Neutrophil (primary cell): ENCODE data around the gene COPS7A.

Experiments used
- H3K27ac ChIP-seq: fragments of 200-600 bp; sonication (generic); 2 replicates; pipeline ENCODE4 v1.5.1; 2016; ENCODE audit warnings: mild to moderate bottlenecking, moderate library complexity
- H3K27me3 ChIP-seq: fragments of 200-600 bp; sonication (generic); 2 replicates; pipeline ENCODE4 v1.6.0; 2016; ENCODE audit warnings: mild to moderate bottlenecking
- H3K36me3 ChIP-seq: fragments of 200-600 bp; sonication (generic); 2 replicates; pipeline ENCODE4 v1.5.1; 2017
- H3K4me1 ChIP-seq, 2 experiments: fragments of 200-600 bp in 1 of 2; sonication (generic) in 1 of 2; 1 replicate in 1 of 2; 2 replicates in 1 of 2; pipeline versions ENCODE4 v1.5.1 to v1.6.1; 2013 to 2016; ENCODE audit warnings: low read depth in 1 of 2, low read length in 1 of 2, mild to moderate bottlenecking in 1 of 2, moderate library complexity in 1 of 2; ENCODE audit not compliant: control insufficient read depth in 1 of 2, insufficient read depth in 1 of 2
- H3K4me3 ChIP-seq, 2 experiments: fragments of 200-600 bp in 1 of 2; sonication (generic) in 1 of 2; 1 replicate in 1 of 2; 2 replicates in 1 of 2; pipeline ENCODE4 v1.5.1; 2013 to 2016; ENCODE audit warnings: low read depth in 1 of 2, low read length in 1 of 2, mild to moderate bottlenecking in 1 of 2, moderate library complexity in 1 of 2
- H3K9me3 ChIP-seq: fragments of 200-600 bp; sonication (generic); 2 replicates; pipeline ENCODE4 v1.5.1; 2016
- TF ChIP-seq, protein P1 (sequence below): fragments of 200-600 bp; sonication (generic); IDR thresholded peaks from 2 replicates; pipeline ENCODE4 v1.5.1; 2016; ENCODE audit warnings: antibody characterized with exemption

Gene COPS7A

DNA sequence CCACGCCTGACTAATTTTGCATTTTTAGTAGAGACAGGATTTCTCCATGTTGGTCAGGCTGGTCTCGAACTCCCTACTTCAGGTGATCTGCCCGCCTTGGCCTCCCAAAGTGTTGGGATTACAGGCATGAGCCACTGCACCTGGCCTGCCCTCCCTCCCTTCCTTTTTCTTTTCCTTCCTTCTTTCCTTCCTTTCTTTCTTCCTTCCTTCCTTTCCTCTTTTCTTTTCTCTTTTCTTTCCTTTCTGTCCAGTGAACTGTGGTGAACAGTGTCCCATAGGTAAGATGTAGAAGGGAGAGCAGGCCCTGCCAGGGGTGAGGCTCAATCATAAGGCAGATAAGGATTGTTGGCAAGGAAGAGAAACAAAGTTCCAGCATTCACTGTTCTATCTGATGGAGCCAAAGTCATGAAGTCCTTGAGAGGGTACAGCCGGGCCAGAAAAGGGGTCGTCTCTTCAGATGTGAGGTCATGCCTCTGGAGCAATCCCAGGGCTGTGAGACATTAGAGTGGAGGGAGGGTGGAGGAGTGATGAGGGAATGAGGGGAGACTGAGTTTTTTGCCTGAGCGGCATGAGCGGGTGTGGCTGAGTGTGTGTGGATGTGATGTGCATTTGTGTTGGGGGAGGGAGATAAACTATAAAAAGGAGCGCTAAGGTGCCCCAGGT is 33.3 kb downstream of the COPS7A start:
- Histone ChIP-seq H3K9me3 (no peaks in the 10 kb centered on the region), H3K27ac (no peak overlapping the region), H3K27me3 (peaks cover 11% of the 10 kb centered on the region), H3K4me3 (no peak overlapping the region), H3K36me3 (no peaks in the 10 kb centered on the region), H3K4me1 (peaks cover 7 to 9% of the 10 kb centered on the region in 2 experiments)
- TF ChIP-seq, protein P1, sequence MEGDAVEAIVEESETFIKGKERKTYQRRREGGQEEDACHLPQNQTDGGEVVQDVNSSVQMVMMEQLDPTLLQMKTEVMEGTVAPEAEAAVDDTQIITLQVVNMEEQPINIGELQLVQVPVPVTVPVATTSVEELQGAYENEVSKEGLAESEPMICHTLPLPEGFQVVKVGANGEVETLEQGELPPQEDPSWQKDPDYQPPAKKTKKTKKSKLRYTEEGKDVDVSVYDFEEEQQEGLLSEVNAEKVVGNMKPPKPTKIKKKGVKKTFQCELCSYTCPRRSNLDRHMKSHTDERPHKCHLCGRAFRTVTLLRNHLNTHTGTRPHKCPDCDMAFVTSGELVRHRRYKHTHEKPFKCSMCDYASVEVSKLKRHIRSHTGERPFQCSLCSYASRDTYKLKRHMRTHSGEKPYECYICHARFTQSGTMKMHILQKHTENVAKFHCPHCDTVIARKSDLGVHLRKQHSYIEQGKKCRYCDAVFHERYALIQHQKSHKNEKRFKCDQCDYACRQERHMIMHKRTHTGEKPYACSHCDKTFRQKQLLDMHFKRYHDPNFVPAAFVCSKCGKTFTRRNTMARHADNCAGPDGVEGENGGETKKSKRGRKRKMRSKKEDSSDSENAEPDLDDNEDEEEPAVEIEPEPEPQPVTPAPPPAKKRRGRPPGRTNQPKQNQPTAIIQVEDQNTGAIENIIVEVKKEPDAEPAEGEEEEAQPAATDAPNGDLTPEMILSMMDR: no peak

DNA sequence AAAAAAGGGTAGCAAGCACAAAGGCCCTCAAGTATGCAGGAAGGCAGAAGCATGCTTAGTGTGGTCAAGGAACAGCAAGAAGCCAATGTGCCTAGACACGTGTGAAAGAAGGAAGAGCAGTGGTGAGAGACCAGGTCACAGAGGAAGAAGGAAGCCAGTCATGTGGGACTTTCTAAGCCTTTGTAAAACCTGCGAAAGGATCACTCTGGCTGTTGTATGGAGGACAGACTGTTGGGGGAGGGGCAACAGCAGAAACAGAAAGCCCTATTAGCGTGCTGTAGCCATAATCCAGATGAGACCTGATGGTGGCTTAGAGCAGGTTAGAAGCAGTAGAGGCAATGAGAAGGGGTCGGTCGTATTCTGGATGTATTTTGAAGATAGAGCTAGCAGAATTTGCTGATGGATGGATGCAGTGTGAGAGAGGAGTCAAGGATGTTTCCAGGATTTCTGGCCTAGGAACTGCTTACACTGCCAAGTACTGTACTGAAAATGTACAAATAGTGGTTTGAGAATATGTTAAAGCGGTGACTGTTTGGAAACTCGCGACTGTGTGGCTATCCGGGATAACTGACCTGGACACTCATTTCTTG is 34.8 kb downstream of the COPS7A start:
- H3K9me3 ChIP-seq: no peaks in the 10 kb centered on the region
- H3K27ac ChIP-seq: no peak overlapping the region
- H3K27me3 ChIP-seq: peaks cover 25% of the 10 kb centered on the region
- no peak overlapping the region for H3K4me3 ChIP-seq
- H3K36me3 ChIP-seq: no peaks in the 10 kb centered on the region
- TF ChIP-seq, protein P1: no peak
- peaks cover 4 to 5% of the 10 kb centered on the region in 2 experiments for H3K4me1 ChIP-seq

DNA sequence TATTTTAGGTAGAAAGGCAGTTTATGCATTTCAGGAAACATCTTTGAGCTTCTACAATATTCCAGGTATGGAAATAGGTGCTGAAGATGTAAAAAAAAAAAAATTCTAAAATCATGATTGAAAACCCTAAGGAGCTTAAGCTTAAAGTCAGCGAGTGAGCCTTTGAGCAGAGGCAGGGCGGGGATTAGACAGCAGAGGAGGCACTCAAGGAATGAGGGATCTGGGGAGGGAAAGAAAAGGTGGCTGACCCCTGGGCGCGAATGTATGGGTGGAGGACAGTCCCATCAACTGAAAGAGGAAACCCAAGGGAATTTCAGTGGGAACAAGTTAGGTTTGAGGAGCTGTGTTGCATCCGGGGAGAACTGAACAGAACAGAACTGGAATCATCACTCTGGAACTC is 35.9 kb downstream of the COPS7A start:
- H3K27ac ChIP-seq: no peak overlapping the region
- H3K4me1 ChIP-seq: peaks cover 9% of the 10 kb centered on the region in 2 experiments
- H3K9me3 ChIP-seq: no peaks in the 10 kb centered on the region
- H3K27me3 ChIP-seq: peaks cover 36% of the 10 kb centered on the region
- H3K4me3 ChIP-seq: no peak overlapping the region
- TF ChIP-seq, protein P1: no peak
- H3K36me3 ChIP-seq: no peaks in the 10 kb centered on the region

DNA sequence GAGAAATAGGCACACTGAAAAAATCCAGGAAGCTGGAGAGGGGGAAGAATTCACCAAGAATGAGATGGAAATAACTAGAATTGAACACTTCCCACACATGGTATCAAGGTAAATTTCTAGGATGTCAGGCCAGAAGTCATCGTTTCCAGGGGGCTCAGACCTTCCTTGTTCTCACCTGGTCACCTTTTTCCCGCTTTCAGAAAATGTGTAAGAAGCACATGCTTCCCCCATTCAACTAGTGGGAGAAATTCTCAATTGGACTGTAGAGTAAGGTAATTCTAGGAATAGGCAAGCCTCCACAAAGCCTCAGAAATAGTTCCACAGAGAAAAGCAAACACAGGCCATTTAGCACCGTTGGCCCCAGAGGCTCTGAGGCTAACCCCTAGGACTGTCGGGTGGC is 39.5 kb downstream of the COPS7A start:
- TF ChIP-seq, protein P1: no peak
- peaks cover 66% of the 10 kb centered on the region for H3K27me3 ChIP-seq
- H3K9me3 ChIP-seq: no peaks in the 10 kb centered on the region
- H3K27ac ChIP-seq: no peak overlapping the region
- no peaks in the 10 kb centered on the region for H3K36me3 ChIP-seq
- peak overlapping the region in 1 of 2 experiments; percentile 47 for H3K4me3 ChIP-seq
- peaks cover 26 to 31% of the 10 kb centered on the region in 2 experiments for H3K4me1 ChIP-seq

DNA sequence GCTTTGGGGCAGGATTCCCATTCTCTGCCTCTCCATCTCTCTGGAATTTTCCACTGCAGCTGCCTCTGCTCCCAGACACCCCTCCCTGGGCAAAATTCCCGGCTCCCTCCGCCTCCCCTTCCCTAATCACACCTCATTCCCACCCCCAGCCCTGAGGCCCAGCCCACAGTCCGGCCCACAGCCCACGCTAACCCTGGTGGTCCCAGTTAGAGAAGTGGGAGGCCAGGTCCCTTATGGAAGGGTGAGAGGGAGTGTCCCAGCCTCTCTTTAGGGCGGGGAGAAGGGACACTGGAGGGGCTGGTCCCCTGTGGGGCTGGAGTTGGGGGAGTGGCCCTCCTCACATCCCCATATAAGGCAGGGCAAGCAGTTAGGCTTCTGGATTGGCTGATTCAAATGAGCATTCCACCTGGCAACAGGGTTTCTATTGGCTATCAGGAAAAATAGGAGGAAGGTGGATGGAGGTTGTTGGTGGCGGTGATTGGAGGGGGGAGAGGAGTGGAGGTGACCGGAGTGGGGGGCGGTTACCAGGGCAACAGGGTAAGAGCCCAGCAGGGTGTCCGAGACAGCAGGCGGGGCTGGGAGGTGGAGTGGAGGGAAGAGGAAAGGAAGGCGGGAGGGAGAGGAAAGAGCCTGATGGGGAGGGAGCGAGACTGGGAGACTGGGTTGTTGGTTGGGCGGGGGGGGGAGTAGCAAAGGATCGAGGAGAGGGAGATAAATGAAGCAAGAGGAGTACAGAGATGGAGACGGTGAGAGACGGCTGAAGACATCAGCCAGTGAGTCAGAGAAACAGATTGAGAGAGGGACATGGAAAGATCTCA is 40.4 kb downstream of the COPS7A start:
- TF ChIP-seq, protein P1: no peak
- H3K36me3 ChIP-seq: no peaks in the 10 kb centered on the region
- peak overlapping the region; percentile 32 to 47 for H3K4me3 ChIP-seq
- peaks cover 74% of the 10 kb centered on the region for H3K27me3 ChIP-seq
- H3K27ac ChIP-seq: no peak overlapping the region
- no peaks in the 10 kb centered on the region for H3K9me3 ChIP-seq
- peaks cover 26 to 31% of the 10 kb centered on the region in 2 experiments for H3K4me1 ChIP-seq
